HG02763 (cell line): ENCODE data around the gene LRSAM1.

ENCODE experiments used
- ATAC-seq: cut with Tn5 transposase; IDR thresholded peaks from one replicate; pipeline ENCODE4 v1.9.1; 2021; ENCODE audit warnings: mild to moderate bottlenecking, moderate library complexity; ENCODE audit not compliant: unreplicated experiment

The LRSAM1 gene

DNA sequence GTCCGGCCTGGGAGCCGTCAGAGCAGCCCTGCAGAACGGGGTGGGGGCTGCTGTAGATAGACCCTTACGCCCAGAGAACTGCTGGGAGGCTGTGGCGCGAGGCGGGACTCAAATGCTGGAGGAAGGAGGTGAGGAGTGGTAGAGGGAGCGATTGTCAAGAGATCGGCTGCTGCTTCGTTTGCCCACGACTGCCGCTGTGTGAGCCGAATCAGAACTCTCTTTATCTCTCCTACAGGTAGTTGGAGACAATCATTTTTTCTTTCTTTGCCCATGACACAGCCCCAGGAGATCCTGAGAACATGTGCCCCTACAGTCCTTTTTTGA is 26.7 kb upstream of the LRSAM1 start:
- no peak for ATAC-seq

DNA sequence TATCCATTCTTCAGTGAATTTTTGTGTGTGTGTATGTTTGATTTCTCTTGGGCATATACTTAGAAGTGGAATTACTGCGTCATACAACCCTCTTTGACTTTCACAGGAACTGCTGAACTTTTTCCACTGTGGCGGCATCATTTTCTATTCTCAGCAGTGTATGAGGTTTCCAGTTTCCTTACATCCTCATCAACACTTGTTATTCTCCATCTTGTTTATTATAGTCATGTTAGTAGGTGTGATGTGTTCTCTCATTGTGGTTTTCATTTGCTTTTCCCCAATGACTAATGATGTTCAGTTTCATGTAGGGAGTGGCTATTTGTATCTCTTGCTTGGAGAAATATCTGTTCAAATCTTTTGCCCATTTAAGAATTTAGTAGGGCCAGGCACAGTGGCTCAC is 24.6 kb upstream of the LRSAM1 start:
- no peak for ATAC-seq

DNA sequence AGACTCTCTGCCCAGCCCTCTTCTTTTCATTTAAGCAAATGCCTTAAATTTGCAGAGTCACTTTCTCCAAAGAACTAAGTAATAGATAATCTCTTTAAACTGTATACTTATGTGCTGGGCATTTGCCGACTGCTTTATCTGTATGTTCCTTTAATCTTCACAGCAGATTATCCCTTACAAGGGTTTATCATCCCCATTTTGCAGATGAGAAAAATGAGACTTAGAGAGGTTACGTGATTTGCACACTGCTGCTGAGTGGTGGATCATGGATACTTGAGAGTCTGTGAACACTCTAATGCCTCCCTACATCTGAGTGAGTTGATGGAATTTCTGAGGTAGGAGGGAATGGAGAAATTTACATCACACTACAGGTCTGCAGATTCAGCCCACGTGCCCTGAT is 23.0 kb upstream of the LRSAM1 start:
- no peak for ATAC-seq

DNA sequence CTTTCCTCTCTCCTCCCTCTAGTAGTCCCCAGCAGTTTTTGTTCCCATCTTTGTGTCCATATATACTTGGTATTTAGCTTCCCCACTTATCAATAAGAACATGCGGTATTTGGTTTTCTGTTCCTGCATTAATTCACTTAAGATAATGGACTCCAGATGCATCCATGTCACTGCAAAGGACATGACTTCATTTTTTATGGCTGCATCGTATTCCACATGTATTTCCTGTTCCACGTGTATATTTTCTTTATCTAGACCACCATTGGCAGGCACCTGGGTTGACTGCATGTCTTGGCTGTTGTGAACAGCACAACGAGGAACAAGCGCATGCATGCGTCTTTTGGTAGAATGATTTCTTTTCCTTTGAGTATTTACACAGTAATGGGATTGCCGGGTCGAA is 20.9 kb upstream of the LRSAM1 start:
- ATAC-seq, result no peak

DNA sequence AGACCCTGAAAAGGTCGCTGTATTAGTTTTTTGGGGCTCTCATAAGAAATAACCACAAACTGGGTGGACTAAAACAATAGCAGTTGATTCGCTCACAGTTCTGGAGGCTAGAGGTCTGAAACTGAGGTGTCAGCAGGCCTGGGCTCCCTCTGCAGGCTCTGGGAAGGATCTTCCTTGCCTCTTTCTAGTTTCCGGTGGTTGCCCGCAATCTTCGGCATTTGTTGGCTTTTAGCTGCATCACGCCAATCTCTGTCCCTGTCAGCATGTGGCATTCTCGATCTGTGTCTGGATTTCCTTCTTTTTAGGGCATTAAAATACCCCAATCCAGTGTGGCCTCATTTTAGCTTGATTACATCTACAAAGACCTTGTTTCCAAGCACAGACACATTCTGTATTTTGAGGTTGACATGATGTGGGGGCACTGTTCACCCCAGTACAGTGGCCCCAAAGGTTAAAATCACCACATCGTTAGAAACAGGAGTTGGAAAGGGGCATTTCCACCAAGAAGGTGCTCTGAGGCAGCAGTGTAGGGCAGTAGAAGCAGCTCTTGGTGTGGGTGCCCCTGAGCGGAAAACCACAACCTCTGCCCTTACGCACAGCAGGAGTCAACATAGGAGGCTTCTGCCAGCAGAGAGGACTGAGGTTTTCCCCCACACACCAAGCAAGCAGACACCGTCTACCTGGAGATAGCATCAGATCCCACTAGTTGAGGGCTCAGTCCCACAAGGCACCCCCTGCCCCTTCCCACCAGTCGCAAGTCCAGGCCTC is 13.6 kb upstream of the LRSAM1 start:
- no peak for ATAC-seq

DNA sequence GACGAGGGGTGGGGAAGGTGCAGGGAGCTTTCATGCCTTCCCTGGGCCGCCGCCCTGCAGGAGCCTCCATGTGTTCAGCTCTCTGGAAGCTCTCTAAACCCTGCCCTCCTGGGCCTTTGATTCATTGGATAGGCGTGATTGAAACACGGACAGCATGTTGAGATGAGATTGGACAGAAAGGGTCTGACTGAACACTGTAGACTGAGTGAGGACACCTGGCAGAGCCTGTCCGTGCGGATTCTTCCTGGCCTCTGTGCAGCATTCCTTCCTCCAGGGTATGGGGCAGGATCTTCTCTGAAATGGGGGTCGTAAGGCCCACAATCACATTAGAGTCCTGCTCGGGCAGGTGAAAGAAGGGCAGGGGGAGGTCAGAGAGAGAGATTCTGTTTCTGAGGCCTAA is 12.9 kb upstream of the LRSAM1 start:
- ATAC-seq, result no peak

DNA sequence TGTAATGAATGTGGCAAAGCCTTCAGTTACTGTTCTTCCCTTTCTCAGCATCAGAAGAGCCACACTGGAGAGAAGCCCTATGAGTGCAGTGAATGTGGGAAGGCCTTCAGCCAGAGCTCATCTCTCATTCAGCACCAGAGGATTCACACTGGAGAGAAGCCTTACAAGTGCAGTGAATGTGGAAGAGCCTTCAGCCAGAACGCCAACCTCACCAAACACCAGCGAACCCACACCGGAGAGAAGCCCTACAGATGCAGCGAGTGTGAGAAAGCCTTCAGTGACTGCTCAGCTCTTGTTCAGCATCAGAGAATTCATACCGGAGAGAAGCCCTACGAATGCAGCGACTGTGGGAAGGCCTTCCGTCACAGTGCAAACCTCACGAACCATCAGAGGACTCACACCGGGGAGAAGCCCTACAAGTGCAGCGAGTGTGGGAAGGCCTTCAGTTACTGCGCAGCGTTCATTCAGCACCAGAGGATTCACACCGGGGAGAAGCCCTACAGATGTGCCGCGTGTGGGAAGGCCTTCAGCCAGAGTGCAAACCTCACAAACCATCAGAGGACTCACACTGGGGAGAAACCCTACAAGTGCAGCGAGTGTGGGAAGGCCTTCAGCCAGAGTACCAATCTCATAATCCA is 6.9 kb upstream of the LRSAM1 start:
- no peak for ATAC-seq

DNA sequence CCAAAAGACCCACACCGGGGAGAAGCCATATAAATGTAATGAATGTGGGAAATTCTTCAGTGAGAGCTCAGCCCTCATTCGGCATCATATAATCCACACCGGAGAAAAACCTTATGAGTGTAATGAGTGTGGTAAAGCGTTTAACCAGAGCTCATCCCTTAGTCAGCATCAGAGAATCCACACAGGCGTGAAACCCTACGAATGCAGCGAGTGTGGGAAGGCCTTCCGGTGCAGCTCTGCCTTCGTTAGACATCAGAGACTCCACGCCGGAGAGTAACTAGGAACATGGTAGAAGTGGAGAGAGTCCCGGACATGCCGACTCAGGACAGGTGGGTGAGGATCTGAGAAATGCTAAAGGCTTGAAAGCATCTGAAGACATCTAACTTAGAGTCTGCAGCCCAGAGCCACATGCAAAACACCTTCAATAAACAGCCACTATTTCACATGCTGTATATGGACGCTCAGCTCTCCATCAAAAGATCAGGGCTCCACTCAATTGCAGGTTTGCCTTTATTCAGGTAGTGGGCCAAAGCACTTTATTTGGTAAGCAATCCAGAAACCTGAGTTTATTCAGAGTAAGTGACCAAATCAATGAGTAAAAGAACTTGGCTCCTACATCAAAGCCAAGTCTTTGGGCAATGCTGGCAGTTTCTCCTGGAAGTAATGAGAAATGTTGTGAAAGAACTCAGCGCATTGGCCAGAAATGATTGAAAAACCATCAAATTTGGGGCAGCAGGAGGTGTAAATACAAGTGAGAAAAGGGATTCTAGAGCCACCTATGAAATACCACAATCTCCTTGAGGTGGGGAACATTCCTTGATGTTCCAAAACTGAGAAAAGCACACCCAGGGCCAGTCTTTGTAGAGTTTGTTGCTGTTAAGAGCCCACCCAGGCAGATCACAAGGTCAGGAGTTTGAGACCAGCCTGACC is 6.1 kb upstream of the LRSAM1 start:
- no peak for ATAC-seq

DNA sequence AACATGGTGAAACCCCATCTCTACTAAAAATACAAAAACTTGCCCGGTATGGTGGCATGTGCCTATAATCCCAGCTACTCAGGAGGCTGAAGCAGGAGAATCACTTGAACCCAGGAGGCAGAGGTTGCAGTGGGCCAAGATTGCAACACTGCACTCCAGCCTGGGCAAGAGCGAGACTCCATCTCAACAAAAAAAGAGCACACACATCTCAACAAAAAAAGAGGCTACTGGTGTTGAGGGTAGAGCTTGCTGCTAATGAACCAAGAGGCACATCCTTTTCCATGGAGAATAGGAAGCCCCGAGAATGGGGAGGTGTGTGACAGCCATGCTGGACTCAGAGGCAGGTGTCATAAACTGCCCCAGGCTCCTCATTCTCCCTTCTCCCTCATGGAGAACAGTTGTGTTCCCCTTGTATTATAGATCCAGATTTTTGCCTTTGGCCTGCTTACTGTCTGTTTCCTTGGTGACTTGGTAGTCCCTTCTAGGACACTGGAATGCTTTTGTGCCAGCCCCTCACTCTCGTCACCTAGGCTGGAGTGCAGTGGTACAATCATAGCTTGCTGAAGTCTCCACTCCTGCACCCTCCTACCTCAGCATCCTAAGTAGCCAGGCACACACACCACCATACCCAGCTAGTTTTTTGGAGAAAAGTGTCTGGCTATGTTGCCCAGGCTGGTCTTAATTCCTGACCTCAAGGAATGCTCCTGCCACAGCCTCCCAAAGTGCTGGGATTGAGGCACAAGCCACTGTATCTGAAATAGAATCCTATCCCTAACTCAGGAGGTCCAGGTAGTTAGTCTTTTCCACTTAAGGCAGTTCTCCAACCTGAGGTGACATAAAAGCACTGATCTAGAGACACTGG is 5.2 kb upstream of the LRSAM1 start:
- ATAC-seq, result no peak

DNA sequence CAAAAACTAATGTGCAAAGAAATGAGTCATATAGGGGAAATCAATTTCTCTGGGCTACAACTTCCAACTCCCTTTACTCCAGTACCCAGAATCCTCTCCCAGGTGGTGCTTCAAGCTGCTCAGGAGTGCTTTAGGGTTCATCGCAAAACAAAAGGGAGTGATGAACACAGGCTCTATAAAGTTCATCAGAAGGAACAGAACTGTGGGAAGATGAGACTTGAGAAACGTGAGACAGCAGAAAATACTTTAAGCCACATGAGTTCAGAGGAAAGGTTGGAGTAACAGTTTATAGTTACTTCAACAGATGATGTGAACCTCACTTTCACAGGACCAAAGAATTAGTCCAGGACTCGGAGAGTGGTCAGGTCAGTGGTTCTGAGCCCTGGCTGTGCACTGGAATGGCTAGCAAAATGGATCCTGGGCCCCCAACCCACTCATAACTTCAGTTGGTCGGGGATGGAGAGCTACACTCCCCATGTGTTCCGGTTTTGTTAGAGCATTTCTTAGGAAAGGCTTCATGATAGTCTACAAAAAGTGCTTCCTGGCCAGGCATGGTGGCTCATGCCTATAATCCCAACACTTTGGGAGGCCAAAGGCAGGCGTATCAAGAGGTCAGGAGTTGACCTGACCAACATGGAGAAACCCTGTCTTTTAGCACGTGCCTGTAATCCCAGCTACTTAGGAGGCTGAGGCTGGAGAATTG is 4.4 kb upstream of the LRSAM1 start:
- no peak for ATAC-seq

DNA sequence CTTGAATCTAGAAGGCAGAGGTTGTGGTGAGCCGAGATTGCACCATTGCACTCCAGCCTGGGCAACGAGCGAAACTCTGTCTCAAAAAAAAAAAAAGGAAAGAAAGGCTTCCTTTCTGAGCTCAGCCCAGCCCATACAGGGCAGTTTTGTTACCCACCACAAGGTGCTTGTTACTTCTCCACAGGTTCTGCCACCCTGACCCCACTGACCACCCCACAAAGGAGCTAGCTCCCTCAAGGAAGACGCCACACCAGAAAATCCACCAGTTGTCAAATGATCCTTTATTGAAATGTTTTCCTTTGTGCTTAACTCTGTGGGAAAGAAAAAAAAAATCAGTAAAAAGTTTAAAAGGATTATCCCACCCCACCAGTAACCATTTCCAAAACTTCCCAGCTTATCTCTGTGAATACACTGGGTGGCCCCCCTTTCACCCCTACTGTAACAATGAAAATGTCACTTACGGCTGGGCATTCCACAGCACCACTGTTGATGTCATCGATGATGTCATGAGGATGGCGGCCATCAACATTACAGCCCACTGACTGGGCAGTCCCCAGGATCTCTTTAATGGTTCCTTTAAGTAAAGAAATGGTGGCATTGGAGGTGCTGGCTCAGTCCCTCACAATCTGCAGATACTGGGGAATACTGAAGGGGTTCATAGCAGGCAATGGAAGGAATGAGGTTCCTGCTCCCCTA is 3.7 kb upstream of the LRSAM1 start:
- no peak for ATAC-seq

DNA sequence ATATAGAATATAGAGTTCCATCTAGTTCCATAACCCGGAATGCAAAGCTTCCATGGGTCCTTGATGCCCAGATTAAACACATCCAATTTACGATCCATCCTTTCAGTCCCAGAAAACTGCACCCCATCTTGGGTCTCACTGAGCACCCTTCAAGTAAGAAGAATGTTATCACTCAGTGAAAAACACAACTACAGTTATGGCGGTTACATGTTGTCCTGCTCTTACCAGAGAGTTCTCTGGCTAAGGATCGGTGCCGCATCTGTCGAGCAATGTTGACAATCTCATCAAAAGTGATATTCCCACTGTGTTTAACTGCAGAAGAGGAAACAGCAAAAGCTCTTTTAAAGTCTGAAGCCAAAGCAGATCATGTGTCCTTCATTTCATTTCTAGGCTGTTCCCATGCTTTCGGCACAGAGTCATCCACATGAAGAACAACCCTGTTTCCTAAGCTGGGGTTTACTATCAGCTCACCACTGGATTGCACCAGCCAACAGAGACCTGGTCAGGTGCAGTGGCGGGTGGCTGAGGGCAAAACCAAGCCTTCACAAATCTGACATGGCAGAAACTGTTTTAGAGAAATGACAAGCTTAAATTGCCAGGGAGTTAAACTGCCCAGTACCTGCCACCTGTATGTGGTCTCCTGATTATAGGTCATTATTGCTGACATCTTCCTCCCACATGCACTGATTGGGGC is 3.1 kb upstream of the LRSAM1 start:
- ATAC-seq, result no peak

DNA sequence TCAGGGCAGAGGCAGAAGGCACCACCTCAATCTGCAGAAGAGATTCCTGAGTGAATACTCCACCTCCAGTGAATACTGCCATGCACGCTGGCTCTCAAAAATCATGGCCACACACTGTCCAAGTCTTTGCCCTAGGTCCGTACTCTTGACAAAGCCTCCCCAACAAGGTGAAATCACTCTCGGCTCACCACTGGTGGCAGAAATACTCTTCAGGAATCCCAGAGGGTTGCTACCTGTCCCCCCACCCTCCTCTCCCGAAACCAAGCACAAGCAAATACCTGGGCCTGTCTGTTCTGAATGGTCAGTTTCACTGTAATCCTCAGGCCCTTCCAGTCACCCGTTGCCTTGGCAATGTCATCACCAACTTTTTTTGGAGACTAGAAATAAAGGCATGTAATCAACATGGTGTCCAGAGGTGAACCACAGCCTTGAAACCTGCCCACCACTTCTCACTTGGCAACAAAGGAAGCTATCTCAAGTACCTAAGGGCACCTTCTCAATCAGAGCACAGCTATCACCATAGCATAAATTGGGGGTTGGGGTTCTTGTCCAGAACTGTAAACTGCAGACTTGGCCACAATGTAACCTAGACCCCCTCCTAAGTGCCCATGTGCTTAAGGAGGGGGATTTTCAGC is 1.9 kb upstream of the LRSAM1 start:
- no peak for ATAC-seq

DNA sequence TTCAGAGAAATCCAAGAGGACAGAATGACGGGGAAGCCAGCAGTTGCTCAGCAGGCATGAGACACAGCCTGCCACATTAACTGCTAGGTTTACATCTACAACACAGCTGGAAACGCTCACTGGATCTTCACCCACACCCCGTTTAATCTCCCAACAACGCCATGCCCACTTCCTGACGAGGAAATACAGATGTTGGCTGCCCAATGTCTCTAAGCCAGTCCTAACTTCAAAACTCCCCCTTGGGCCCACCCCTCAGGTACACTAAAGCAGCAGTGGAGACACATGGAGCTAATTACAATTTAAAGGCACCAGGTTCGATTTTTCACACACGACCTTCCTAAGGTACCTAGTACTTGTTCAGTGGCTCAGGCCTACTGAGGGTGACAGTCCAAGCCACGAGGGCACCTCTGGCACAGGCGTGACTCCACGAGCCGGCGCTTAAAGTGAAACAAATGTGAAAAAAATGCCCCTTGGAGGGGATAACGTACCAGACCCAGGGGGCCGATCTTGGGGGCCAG is 1.0 kb upstream of the LRSAM1 start:
- no peak for ATAC-seq

DNA sequence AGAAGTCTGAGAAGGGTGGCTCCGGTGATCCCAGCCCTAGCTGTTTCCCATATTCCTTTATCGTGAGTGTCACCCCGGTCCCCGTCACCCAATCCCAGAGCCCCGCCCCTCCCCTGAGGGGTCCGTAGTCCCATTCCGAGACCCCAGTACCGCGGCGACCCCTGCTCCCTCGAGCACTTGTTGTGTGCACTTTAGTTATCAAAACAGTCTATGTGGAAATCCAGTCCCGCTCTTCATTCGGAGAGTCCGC is 223 bp downstream of the LRSAM1 start:
- ATAC-seq, result peak; percentile 24

DNA sequence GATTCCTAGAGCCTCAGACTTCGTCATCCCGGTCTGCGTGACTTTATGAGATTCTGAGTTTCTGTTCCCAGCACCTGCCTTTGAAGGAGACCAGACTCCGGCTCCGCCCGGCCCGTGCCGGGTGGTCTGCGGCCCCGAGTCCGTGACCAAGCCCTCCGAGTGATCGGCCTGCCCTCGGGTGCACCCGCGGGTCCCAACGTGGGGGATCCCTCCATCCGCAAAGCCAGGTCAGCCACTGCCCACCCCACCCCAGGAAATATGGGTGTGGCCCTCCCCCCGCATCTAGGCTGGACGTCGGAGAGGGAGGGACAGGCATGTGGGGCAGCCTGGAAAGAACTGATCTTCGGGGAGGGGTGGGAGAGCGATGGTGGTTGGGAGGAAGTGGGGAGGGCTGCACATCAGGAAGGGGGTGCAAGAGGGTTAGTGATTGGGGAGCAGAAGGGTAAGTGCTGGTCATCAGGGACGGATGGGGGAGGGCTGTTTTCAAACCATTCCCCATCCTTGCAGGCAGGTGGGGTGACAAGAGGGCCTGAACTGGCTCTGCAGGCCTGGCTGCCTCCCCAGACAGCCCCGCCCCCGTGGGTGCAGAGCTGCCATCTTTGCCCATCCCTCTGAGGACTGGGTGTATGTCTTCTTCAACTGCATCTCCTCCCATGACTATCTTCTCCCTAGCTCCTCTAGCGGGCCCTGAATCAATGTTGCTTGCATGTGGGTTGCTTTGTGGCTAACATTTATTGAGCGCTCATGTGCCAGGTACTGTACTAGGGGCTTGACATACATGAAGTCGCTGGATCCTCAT is 747 bp downstream of the LRSAM1 start:
- peak; percentile 9 for ATAC-seq

DNA sequence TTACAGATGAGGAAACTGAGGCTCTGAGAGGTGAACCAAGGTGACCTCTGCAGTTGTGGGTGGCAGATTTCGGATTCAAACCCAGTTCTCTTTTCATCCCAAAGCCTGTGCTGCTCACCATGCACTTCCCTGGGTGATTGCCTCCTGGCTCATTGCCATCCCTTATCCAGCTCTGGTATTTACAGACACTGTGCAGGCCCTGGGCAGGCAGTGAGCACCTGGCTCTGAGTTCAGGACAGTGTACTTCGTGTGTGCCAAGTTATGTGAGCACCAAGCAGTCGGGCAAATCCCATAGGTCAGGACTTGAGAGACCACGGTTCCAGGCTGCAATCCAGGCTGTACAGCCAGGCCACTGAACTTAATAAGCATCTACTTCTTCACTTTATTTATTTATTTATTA is 1.4 kb downstream of the LRSAM1 start:
- ATAC-seq, result no peak
